Epidermal melanocyte (primary cell): ENCODE data around the gene FOCAD.

Source experiments
- DNase-seq: peaks from one replicate; pipeline ENCODE4 v3.0.0; 2011; ENCODE audit warnings: low spot score; ENCODE audit not compliant: insufficient read length

The FOCAD gene

DNA sequence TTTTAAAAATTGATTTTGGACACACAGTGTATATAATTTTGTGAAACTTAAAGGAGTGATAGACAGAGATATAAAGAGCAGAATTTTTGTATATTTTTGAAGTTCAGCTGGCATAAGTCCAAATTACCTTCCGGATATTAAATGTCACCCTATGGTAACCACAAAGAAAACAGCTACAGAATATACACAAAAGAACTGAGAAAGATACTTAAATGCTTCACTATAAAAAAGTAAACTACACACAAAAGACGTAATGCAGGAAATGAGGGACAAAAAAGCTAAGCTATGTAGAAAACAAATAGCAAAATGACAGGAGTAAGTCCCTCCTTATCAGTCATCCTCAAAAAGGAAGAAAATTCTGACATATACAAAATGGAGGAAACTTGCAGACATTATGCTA is 318.0 kb downstream of the FOCAD start:
- DNase-seq: no peak

DNA sequence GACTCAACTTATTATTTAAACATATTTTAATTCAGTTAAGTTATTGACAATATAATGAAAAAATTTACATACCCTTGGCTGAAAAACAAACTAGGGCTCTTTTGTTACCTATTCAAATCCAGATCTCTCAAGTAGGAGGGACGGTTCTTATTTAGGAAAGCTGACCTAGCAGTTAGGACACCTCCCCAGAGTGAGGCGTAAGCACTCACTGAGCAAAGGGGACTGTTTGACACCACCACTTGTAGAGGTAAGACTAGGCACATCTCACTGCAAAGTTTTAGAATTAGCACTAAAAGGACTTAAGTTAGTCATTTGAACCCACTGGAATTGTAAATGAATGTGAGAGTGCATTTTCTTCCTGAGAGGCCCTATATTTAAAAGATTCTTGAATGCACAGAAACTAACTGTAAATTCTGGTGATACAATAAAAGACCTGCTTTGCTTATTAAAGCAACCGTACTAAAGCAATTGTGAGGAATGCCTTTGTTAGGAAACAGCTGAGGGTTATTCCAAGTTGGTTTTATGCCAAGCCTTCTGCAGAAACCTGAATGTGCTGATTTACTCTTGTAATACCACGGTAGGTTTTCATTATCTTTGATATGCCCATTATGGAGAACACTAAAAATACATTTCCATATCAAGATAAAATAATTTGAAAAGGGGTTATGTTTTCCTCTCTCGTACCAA is 331.2 kb downstream of the FOCAD start:
- no peak for DNase-seq

DNA sequence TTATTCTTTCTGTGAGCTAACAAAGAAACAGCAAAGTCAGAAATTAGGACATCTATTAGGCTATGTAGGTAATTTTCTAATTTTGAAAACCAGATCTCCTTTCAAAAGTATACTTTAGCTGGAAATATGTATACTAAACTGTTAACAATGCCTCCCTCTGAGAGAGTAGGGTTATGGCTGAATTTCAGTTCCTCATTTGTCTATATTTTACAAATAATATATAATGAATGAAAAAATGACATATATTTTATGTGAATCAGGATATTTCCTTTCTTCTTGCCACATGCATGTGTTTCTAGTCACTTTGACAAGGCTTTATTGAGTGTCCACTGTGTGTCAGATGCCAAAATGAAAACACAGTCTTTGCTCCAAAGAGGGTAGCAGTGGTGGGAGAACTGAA is 331.9 kb downstream of the FOCAD start:
- no peak for DNase-seq

DNA sequence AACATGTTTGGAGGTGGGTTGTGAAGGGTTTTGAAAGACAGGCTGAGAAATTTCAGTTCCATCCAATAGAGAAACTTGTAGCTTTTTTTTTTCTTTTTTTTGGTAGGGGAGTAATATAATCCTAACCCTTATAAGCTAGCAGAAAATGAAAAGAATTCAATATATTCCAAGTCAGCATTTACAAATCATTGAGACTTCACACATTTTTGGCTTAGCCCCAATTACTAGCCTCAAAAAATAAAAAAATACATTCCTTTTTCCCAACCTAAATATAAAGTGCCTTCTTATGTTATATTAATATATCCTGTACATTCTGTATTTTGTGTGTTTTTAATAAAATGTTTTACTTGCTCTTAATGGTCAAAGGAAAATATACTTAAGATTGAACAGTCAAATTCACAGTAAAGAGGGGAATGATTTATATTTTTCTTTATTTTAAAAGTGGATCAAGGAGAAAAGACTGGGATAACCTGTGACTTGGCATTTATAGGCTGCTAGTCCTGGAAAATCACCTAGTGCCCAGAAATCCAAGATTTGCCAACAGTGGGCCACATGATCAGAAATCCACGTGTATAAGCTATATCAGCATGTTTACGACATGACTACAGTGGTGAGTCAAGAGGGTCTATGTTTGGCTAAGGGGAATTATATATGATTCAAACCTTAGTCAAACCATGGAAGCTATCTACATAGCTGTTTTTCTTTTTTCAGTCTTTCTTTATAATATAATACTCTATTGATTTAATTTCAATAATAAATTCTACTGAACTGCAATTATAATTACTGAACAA is 332.8 kb downstream of the FOCAD start:
- no peak for DNase-seq

DNA sequence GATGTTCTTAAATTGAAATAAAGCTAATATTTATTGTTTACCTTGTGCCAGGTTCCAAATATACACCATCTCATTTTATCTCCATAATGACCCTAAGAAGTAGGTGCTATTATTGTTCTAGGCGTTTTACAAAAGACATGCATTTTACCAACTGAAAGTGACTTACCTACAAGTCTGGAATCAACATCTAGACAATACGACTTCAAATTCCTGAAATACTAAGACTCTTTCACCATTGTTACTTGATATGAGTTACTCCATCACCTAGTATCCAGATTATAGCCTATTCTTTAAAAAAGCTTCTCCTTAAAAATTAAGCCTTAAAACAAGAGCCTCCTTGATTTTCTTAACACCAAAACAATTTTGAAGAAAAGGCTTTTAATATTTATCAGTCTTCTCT is 334.1 kb downstream of the FOCAD start:
- DNase-seq: no peak

DNA sequence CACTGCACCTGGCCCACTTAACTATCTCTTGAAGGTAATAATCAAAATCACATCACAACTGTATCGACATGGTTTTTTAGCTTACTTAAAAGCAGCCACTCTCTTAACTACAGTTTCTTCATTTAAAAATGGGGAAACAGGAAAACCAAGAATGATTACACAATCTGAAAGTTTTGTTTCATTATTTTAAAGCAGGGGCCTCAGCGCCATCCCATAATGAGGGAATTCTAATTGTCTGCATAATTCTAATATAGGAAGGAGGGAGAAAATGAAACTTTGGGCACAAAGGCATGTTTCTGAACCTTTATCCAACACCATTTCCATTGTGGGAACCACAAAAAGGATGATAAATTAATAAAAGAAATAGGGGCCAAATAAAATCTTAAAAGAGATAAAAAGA is 339.8 kb downstream of the FOCAD start:
- DNase-seq: no peak

DNA sequence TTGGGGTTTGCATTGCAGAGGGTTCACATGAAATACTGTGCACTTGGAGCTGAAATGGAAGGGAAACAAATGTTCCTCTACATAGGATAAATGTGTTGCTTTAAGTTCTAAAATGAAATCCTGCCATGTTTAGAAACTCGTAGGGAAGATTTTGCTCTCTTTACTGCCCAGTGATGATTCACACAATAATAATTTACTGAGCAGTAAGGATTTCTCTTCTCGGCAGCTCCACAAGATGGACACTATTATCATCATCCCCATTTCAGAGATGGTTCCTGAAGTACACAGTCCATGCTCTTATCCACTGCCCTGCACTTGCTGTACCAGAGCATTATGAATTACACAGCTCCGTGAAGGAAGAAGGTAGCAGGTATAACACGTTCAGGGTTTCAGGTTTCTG is 343.2 kb downstream of the FOCAD start:
- DNase-seq: no peak

DNA sequence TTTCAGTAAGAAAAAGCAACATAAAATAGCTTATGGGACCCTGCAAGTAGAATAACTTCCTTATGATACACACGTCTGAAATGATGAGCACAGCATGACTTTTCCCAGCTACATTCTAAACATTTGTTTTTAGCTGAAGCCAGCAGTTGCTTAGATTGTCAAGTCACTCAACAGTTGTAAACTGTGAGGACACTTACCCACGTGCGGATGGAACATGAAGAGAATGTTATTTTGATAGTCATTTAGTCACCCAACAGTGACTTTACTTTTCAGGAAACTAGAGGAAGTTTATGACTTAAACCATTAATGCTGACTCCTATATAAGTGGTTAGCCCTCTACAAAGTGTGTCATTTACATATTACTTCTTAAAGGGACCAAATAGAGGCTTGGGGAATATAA is 344.4 kb downstream of the FOCAD start:
- DNase-seq: no peak

DNA sequence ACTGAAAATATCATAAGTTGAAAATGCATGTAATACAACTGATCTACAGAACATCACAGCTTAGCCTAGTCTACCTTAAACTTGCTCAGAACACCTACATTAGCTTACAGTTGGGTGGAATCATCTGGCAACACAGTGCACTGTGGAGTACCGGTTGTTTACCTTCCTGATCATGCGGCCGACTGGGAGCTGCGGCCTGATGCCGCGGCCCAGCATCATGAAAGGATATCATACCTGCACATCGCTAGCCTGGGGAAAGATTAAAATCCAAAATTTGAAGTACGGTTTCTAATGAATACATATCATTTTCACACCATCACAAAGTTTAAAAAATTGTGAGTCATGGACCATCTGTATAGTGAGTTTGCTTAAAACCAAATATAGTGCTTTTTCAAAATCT is 345.6 kb downstream of the FOCAD start:
- no peak for DNase-seq

DNA sequence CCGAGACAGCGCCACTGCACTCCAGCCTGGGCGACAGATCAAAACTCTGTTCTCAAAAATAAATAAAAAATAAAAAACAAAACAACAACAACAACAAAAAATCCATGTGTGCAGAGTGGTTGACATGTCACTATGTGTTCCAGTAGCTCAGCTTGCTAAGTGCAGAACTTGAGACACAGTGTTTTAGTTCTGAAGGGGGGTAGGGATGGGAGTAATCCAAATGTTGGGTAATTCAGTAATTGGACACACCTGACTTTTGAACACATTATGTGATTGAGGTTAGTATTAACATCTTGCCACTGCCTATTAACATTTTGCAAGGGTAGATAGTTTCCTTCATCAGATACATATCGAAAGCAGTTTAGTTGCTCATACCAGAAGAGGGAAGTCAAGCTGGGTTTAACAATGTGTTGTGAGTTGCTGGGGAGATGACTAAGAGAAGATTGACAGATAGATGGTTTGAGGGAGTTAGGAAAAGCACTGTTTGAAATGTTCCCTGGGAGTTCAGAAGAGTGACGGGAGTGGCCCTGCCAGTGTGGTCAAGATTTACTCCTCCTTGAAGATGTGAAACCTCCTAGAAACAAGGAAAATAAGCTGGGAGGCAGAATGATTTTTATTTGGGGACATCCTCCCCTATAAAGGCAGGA is 346.5 kb downstream of the FOCAD start:
- no peak for DNase-seq

DNA sequence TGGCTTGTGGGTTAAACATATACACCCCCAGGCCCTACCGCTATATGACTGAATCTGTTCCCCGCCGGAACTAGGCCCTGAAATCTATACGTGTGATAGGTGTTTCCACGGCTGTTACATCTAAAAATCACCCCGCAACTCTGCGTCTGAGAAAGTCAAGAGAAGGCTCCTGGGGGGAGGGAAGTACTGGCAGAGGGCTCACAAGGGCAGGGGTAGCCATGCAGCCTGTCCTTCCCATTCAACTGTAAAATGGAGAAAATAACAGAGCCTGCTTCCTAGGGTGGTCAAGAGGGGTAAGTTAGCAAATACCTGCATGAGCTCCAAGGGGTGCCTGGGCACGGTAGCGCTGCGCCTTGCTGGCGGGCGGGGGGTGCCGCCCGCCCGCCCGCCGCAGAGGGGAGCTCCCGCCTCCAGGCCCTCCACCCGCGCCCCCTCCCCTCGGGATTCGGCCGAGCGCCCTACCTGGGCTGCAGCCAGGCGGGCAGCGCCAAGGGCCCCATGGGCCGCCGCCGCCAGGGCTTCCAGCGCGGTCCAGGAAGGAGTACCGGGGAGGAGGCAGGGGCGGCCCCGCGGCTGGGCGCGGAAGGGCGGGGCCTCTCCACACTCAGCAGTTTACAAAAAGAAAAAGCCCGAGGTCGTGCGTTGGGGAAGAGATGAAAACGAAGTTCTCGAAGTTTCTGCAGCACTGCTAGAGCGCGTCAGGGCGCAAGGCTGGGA is 347.2 kb downstream of the FOCAD start, which contains the start of gene HACD4:
HACD4 (minus strand) TSS at position 550 of the 717 bp plus-strand sequence; CDS start at position 500, 50 bp downstream.
- DNase-seq: no peak

DNA sequence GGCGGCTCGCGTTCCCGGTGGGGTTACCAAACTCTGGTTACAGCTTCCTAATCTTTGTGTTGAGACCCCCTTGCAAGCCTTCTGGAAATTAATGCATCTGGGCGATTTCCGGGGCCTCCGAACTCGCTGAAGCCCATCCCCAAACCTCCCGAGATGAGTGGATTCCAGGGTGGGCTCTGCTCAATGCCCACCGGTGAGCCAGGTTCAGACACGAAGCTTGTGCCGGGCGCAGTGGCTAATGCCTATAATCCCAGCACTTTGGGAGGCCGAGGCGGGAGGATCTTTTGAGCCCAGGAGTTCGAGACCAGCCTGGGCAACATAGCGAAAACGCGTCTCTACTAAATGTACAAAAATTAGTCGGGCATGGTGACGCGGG is 347.7 kb downstream of the FOCAD start:
- no peak for DNase-seq

DNA sequence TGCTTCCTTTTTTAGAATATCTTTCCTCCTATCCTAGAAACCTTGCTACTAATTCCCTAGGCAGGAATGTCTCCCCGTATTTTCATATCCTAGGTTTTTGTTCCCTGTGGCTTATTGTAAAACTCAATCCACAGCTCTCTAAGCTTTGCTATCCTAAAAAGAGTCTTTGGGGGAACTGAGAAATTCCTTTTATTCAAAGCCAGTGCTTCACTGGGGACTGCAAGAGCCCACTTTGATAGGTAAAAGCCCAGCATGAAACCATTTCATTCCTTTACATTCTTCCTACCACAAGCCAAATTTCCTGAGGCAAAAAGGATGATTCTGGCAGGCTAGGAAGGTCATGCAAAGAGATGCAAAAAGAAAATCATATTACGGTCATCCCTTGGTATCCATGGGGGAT is 353.2 kb downstream of the FOCAD start:
- no peak for DNase-seq

DNA sequence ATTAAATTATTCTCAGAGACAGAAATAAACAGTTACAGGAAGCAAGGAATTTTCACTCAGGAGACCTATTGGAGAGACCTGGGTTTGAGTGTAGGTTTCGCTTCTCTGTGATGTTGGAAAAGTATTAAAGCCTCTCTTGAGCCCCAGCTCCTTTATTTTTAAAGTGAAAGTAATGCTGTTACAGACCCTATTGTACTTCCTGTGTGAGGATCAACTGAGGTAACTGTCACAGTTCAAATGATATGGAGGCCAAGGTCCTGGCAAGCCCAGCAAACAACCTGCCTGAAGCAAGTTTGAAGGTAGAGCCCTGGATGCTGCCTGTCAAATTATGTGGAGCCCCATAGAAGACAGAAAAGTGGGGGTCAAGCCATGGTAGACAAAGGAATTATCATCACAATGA is 355.2 kb downstream of the FOCAD start:
- DNase-seq: no peak

DNA sequence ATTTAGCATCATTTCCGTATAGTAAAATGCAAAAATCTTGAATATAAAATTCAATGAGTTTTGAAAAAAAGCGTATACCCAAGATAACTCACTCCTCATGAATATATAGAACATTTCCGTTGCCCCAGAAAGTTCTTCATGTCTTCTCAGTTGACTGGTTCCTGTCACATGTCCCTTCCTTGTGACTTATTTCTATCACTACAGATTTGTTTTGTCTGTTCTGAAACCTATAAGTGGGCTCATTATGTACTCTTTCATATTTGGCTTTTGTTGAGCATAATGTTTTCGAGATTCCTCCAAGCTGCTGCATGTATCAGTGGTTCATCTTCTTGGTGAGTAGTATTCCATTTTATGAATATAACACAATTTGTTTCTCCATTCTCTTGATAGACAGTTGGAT is 358.4 kb downstream of the FOCAD start:
- no peak for DNase-seq

DNA sequence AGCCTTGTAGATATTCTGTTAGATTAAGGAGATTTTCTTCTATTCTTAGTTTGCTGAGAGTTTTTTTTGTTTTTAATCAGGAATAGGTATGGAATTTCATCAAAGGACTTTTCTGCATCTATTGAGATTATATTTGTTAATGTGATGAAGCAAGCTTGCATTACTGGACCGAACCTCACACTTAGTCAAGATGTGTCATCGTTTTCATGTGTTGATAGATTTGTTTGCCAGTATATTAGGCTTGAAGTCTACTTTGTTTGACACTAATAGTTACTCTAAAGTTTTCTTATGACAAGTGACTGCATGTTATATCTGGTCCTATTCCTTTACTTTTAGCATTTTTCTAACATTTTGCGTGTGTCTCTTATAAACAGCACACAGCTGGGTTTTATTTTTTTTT is 359.8 kb downstream of the FOCAD start:
- DNase-seq: no peak
